Esophagus (tissue), 2 donors: Measurements from ENCODE around the gene SEMA5A. TPM values are rescaled to one million over a fixed set of nuclear protein-coding genes. Genes with fewer than 3 reads are reported as not detected.

Experiments used
- H3K27ac ChIP-seq, 2 donors: one replicate each; pipeline ENCODE4 v1.5.1; 2013; ENCODE audit warnings: low read depth in 2 of 2, mild to moderate bottlenecking in 2 of 2, inconsistent platforms in 1 of 2, low read length in 1 of 2, moderate library complexity in 1 of 2
- H3K27me3 ChIP-seq, 2 donors: one replicate each; pipeline ENCODE4 v1.6.1; 2013; ENCODE audit warnings: low read length in 2 of 2, control low read depth in 1 of 2, mild to moderate bottlenecking in 1 of 2; ENCODE audit not compliant: insufficient read depth in 2 of 2, control insufficient read depth in 1 of 2
- H3K36me3 ChIP-seq, 2 donors: one replicate each; pipeline ENCODE4 v1.6.1; 2013; ENCODE audit warnings: low read length in 1 of 2; ENCODE audit not compliant: control insufficient read depth in 2 of 2, insufficient read depth in 2 of 2
- H3K4me1 ChIP-seq, 2 donors: one replicate each; pipeline ENCODE4 v1.6.1; 2013; ENCODE audit warnings: low read length in 1 of 2; ENCODE audit not compliant: control insufficient read depth in 2 of 2, insufficient read depth in 2 of 2
- H3K4me3 ChIP-seq, 2 donors: one replicate each; pipeline ENCODE4 v1.5.1; 2013; ENCODE audit warnings: low read length in 2 of 2, mild to moderate bottlenecking in 2 of 2, low read depth in 1 of 2, moderate library complexity in 1 of 2
- H3K9me3 ChIP-seq, 2 donors: one replicate each; pipeline ENCODE4 v1.6.1; 2013; ENCODE audit warnings: mild to moderate bottlenecking in 2 of 2, low read depth in 1 of 2, low read length in 1 of 2, moderate library complexity in 1 of 2; ENCODE audit not compliant: control insufficient read depth in 2 of 2, insufficient read depth in 1 of 2
- WGBS, 2 donors: extraction: QIAGEN DNeasy Blood & Tissue Kit; methylation state at CpG; one replicate each; pipeline ENCODE4 v1.1.7; 2013; 5-methylcytosine and 5-hydroxymethylcytosine counted together
- polyA plus RNA-seq, 2 donors: library from polyadenylated mRNA; stranded (reverse); fragments of 200-250 nt; gene quantifications; one replicate each; pipeline ENCODE4 v1.2.3, GENCODE V29; 2013
- donor health status: healthy with polysubstance abuse.
- donor health status: Bipolar disorder and iron deficiency.

Gene SEMA5A
- polyA plus RNA-seq, 2 donors = 1.3 to 1.9 TPM

- no peaks in the 10 kb centered on the region for H3K27me3 ChIP-seq
- no peaks in the 10 kb centered on the region for H3K4me1 ChIP-seq
- H3K9me3 ChIP-seq = no peaks in the 10 kb centered on the region
- H3K4me3 ChIP-seq = no peak overlapping the region
- no peak overlapping the region for H3K27ac ChIP-seq
- no peaks in the 10 kb centered on the region for H3K36me3 ChIP-seq
- 37 to 44% methylated on average over 1 of the region's 1 CpG for WGBS, 2 donors
Measured at GRCh38 chr5:9197881-9198260, 348.0 kb downstream of the SEMA5A start.

- H3K9me3 ChIP-seq = no peaks in the 10 kb centered on the region
- 87 to 93% methylated on average over 13 of the region's 13 CpGs for WGBS, 2 donors
- H3K4me3 ChIP-seq = no peak overlapping the region
- no peak overlapping the region for H3K27ac ChIP-seq
- no peaks in the 10 kb centered on the region for H3K27me3 ChIP-seq
- no peaks in the 10 kb centered on the region for H3K4me1 ChIP-seq
- H3K36me3 ChIP-seq = no peaks in the 10 kb centered on the region
Measured at GRCh38 chr5:9196403-9197227, 349.3 kb downstream of the SEMA5A start.

GRCh38 chr5:9194509-9194908 is 351.4 kb downstream of the SEMA5A start:
- Histone ChIP-seq H3K27me3 (no peaks in the 10 kb centered on the region), H3K36me3 (no peaks in the 10 kb centered on the region), H3K4me3 (no peak overlapping the region), H3K27ac (no peak overlapping the region), H3K4me1 (no peaks in the 10 kb centered on the region), H3K9me3 (no peaks in the 10 kb centered on the region)
- 13 to 30% methylated on average over 3 of the region's 3 CpGs for WGBS, 2 donors

- H3K9me3 ChIP-seq = no peaks in the 10 kb centered on the region
- WGBS, 2 donors = 87 to 89% methylated on average over 2 of the region's 2 CpGs
Measured at GRCh38 chr5:9192266-9192665, 353.6 kb downstream of the SEMA5A start.

GRCh38 chr5:9189681-9190080 is 356.2 kb downstream of the SEMA5A start:
- Histone ChIP-seq H3K27me3 (no peaks in the 10 kb centered on the region), H3K4me1 (no peaks in the 10 kb centered on the region), H3K36me3 (no peaks in the 10 kb centered on the region), H3K27ac (no peak overlapping the region), H3K9me3 (no peaks in the 10 kb centered on the region), H3K4me3 (no peak overlapping the region)
- WGBS, 2 donors = 73 to 79% methylated on average over 1 of the region's 1 CpG

More at GRCh38 chr5:9192266-9192665, 353.6 kb downstream of the SEMA5A start:
- H3K4me3 ChIP-seq = no peak overlapping the region
- no peaks in the 10 kb centered on the region for H3K4me1 ChIP-seq
- H3K27ac ChIP-seq = no peak overlapping the region
- H3K36me3 ChIP-seq = no peaks in the 10 kb centered on the region
- H3K27me3 ChIP-seq = no peaks in the 10 kb centered on the region

GRCh38 chr5:9188956-9189355 is 356.9 kb downstream of the SEMA5A start:
- Histone ChIP-seq H3K36me3 (no peaks in the 10 kb centered on the region), H3K9me3 (no peaks in the 10 kb centered on the region), H3K4me1 (no peaks in the 10 kb centered on the region), H3K4me3 (no peak overlapping the region), H3K27me3 (no peaks in the 10 kb centered on the region), H3K27ac (no peak overlapping the region)
- WGBS, 2 donors = 79 to 91% methylated on average over 4 of the region's 4 CpGs

- Histone ChIP-seq H3K4me1 (no peaks in the 10 kb centered on the region), H3K27ac (no peak overlapping the region), H3K9me3 (no peaks in the 10 kb centered on the region), H3K36me3 (no peaks in the 10 kb centered on the region), H3K4me3 (no peak overlapping the region), H3K27me3 (no peaks in the 10 kb centered on the region)
- 78 to 79% methylated on average over 5 of the region's 5 CpGs for WGBS, 2 donors
Measured at GRCh38 chr5:9188131-9188530, 357.7 kb downstream of the SEMA5A start.

GRCh38 chr5:9187614-9188013 is 358.3 kb downstream of the SEMA5A start:
- H3K4me3 ChIP-seq = no peak overlapping the region
- no peaks in the 10 kb centered on the region for H3K36me3 ChIP-seq
- no peak overlapping the region for H3K27ac ChIP-seq
- H3K27me3 ChIP-seq = no peaks in the 10 kb centered on the region
- 94 to 95% methylated on average over 5 of the region's 5 CpGs for WGBS, 2 donors
- no peaks in the 10 kb centered on the region for H3K4me1 ChIP-seq
- no peaks in the 10 kb centered on the region for H3K9me3 ChIP-seq

- Histone ChIP-seq H3K27me3 (no peaks in the 10 kb centered on the region), H3K9me3 (no peaks in the 10 kb centered on the region), H3K36me3 (no peaks in the 10 kb centered on the region), H3K27ac (no peak overlapping the region), H3K4me3 (no peak overlapping the region), H3K4me1 (no peaks in the 10 kb centered on the region)
- WGBS, 2 donors = 93 to 96% methylated on average over 1 of the region's 1 CpG
Measured at GRCh38 chr5:9186069-9186468, 359.8 kb downstream of the SEMA5A start.

GRCh38 chr5:9183992-9184391 is 361.9 kb downstream of the SEMA5A start:
- Histone ChIP-seq H3K4me3 (no peak overlapping the region), H3K9me3 (no peaks in the 10 kb centered on the region), H3K4me1 (no peaks in the 10 kb centered on the region), H3K36me3 (no peaks in the 10 kb centered on the region), H3K27ac (no peak overlapping the region), H3K27me3 (no peaks in the 10 kb centered on the region)
